ENCODE data around the gene VDR.

VDR gene

GRCh38 chr12:47904713-47905709, at the start of gene VDR:
Gene VDR (minus strand): TSS chr12:47904994. CDS start chr12:47879113, 25,881 bp downstream.
- H3K4me3 ChIP-seq (ENCODE audit: low read depth, low read length), result peak within 1 kb of the TSS; percentile 56
- TF ChIP-seq CTCF (IDR thresholded peaks at IDR 0.05; ENCODE audit: low read depth, low read length, missing control alignments), result peak; percentile 44
- DNase-seq (ENCODE audit: low read depth), result no peak

- no peak for DNase-seq (ENCODE audit: low read depth)
- H3K4me3 ChIP-seq (ENCODE audit: low read depth, low read length), result no peak overlapping the region
- no peak for TF ChIP-seq CTCF (IDR thresholded peaks at IDR 0.05; ENCODE audit: low read depth, low read length, missing control alignments)
Measured at GRCh38 chr12:47954058-47954457, 49.3 kb upstream of the VDR start.

- no peak for DNase-seq (ENCODE audit: low read depth)
- no peak overlapping the region for H3K4me3 ChIP-seq (ENCODE audit: low read depth, low read length)
- TF ChIP-seq CTCF (IDR thresholded peaks at IDR 0.05; ENCODE audit: low read depth, low read length, missing control alignments), result no peak
Measured at GRCh38 chr12:47950856-47951468, 46.2 kb upstream of the VDR start.

- peak; percentile 96 for TF ChIP-seq CTCF (IDR thresholded peaks at IDR 0.05; ENCODE audit: low read depth, low read length, missing control alignments)
- H3K4me3 ChIP-seq (ENCODE audit: low read depth, low read length), result no peak overlapping the region
- DNase-seq (ENCODE audit: low read depth), result no peak
Measured at GRCh38 chr12:47949441-47950341, 44.9 kb upstream of the VDR start.

- H3K4me3 ChIP-seq (ENCODE audit: low read depth, low read length), result no peak overlapping the region
- DNase-seq (ENCODE audit: low read depth), result no peak
- TF ChIP-seq CTCF (IDR thresholded peaks at IDR 0.05; ENCODE audit: low read depth, low read length, missing control alignments), result no peak
Measured at GRCh38 chr12:47947341-47947740, 42.5 kb upstream of the VDR start.

- TF ChIP-seq CTCF (IDR thresholded peaks at IDR 0.05; ENCODE audit: low read depth, low read length, missing control alignments), result no peak
- DNase-seq (ENCODE audit: low read depth), result no peak
- no peak overlapping the region for H3K4me3 ChIP-seq (ENCODE audit: low read depth, low read length)
Measured at GRCh38 chr12:47946413-47947323, 41.9 kb upstream of the VDR start.
